PC-3 (cell line): ENCODE measurements around the gene SLAMF7.

Source experiments
- EZH2phosphoT487 ChIP-seq: fragments of 300-600 bp; sonication (generic); IDR thresholded peaks from 2 replicates; pipeline ENCODE4 v1.6.1; 2018; ENCODE audit warnings: mild to moderate bottlenecking, antibody characterized with exemption, low read length, borderline replicate concordance
- TF ChIP-seq, protein P1 (sequence below): fragments of 300-600 bp; sonication (generic); conservative IDR thresholded peaks from 2 replicates; pipeline ENCODE4 v1.5.1; 2017; ENCODE audit warnings: antibody characterized with exemption, low read depth, mild to moderate bottlenecking, low read length

DNA sequence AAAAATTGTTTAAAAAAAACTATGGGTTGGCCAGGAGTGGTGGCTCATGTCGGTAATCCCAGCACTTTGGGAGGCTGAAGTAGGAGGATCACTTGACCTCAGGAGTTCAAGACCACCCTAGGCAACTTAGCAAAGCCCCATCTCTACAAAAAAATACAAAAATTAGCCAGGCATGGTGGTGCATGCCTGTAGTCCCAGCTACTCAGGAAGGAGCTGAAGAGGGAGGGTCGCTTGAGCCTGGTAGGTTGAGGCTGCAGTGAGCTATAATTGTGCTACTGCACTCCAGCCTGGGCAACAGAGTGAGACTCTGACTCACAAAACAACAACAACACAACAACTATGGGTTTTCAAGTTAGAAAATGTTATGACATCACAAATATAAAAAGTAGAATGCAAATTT, 16.4 kb downstream of the SLAMF7 start:
- TF ChIP-seq, protein P1, sequence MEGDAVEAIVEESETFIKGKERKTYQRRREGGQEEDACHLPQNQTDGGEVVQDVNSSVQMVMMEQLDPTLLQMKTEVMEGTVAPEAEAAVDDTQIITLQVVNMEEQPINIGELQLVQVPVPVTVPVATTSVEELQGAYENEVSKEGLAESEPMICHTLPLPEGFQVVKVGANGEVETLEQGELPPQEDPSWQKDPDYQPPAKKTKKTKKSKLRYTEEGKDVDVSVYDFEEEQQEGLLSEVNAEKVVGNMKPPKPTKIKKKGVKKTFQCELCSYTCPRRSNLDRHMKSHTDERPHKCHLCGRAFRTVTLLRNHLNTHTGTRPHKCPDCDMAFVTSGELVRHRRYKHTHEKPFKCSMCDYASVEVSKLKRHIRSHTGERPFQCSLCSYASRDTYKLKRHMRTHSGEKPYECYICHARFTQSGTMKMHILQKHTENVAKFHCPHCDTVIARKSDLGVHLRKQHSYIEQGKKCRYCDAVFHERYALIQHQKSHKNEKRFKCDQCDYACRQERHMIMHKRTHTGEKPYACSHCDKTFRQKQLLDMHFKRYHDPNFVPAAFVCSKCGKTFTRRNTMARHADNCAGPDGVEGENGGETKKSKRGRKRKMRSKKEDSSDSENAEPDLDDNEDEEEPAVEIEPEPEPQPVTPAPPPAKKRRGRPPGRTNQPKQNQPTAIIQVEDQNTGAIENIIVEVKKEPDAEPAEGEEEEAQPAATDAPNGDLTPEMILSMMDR = no peak
- TF ChIP-seq EZH2phosphoT487 = no peak
